ENCODE data around the gene GNGT2.
A peak's percentile ranks its signal among the peaks of the same experiment; 100 is the strongest.

Gene GNGT2

GRCh38 chr17:49223168-49223516 is 12.8 kb upstream of the GNGT2 start:
- Histone ChIP-seq H3K9ac (no peak overlapping the region), H3K4me1 (peaks cover 46% of the 10 kb centered on the region), H3K27me3 (peaks cover 53% of the 10 kb centered on the region), H4K20me1 (peaks cover 30% of the 10 kb centered on the region), H3K4me2 (no peak overlapping the region), H3K36me3 (no peaks in the 10 kb centered on the region), H3K4me3 (no peak overlapping the region), H3K27ac (no peak overlapping the region), H3K9me3 (no peaks in the 10 kb centered on the region)
- no peak for TF ChIP-seq Cebpa-rat (IDR thresholded peaks at IDR 0.05)

GRCh38 chr17:49219987-49220386 is 9.6 kb upstream of the GNGT2 start:
- no peak for TF ChIP-seq Cebpa-rat (IDR thresholded peaks at IDR 0.05)
- H3K27me3 ChIP-seq = peaks cover 34% of the 10 kb centered on the region
- H3K36me3 ChIP-seq = no peaks in the 10 kb centered on the region
- no peak overlapping the region for H3K27ac ChIP-seq
- no peak overlapping the region for H3K4me2 ChIP-seq
- H4K20me1 ChIP-seq = peaks cover 29% of the 10 kb centered on the region
- no peak overlapping the region for H3K9ac ChIP-seq
- H3K4me3 ChIP-seq = no peak overlapping the region
- no peaks in the 10 kb centered on the region for H3K9me3 ChIP-seq
- peaks cover 62% of the 10 kb centered on the region for H3K4me1 ChIP-seq

GRCh38 chr17:49218941-49219913 is 8.9 kb upstream of the GNGT2 start:
- no peak for TF ChIP-seq Cebpa-rat (IDR thresholded peaks at IDR 0.05)
- H3K9me3 ChIP-seq = no peaks in the 10 kb centered on the region
- peak overlapping the region; percentile 30; the same call in 1 of the 2 replicates for H3K27ac ChIP-seq
- no peaks in the 10 kb centered on the region for H3K36me3 ChIP-seq
- no peak overlapping the region for H3K9ac ChIP-seq
- H4K20me1 ChIP-seq = peaks cover 21% of the 10 kb centered on the region
- H3K4me1 ChIP-seq = peaks cover 62% of the 10 kb centered on the region
- peaks cover 26% of the 10 kb centered on the region for H3K27me3 ChIP-seq
- H3K4me3 ChIP-seq = no peak overlapping the region
- H3K4me2 ChIP-seq = peak overlapping the region; percentile 94

- Histone ChIP-seq H3K27ac (peak overlapping the region; percentile 64), H3K4me2 (peak overlapping the region; percentile 94), H3K36me3 (no peaks in the 10 kb centered on the region), H3K4me3 (0 out of 2 replicates have a peak overlapping the region, but pooled peaks have one; percentile 33), H3K9me3 (no peaks in the 10 kb centered on the region), H3K27me3 (peaks cover 12% of the 10 kb centered on the region), H4K20me1 (peaks cover 7% of the 10 kb centered on the region; the same call in 1 of the 2 replicates), H3K9ac (peak overlapping the region; percentile 46; the same call in 1 of the 2 replicates), H3K4me1 (peaks cover 68% of the 10 kb centered on the region)
- no peak for TF ChIP-seq Cebpa-rat (IDR thresholded peaks at IDR 0.05)
Measured at GRCh38 chr17:49217651-49218413, 7.5 kb upstream of the GNGT2 start.

- Histone ChIP-seq H3K9me3 (no peaks in the 10 kb centered on the region), H4K20me1 (no peaks in the 10 kb centered on the region; the same call in 1 of the 2 replicates), H3K4me1 (peaks cover 75% of the 10 kb centered on the region), H3K36me3 (no peaks in the 10 kb centered on the region), H3K4me2 (peak overlapping the region; percentile 94), H3K27me3 (peaks cover 5% of the 10 kb centered on the region), H3K9ac (no peak overlapping the region), H3K4me3 (no peak overlapping the region), H3K27ac (no peak overlapping the region)
- TF ChIP-seq Cebpa-rat (IDR thresholded peaks at IDR 0.05) = no peak
Measured at GRCh38 chr17:49216953-49217650, 6.7 kb upstream of the GNGT2 start.

GRCh38 chr17:49216482-49216881 is 6.1 kb upstream of the GNGT2 start:
- H3K4me2 ChIP-seq = peak overlapping the region; percentile 94
- H3K4me1 ChIP-seq = peaks cover 82% of the 10 kb centered on the region
- no peak overlapping the region for H3K4me3 ChIP-seq
- no peak overlapping the region for H3K9ac ChIP-seq
- no peak overlapping the region for H3K27ac ChIP-seq
- H4K20me1 ChIP-seq = no peaks in the 10 kb centered on the region
- H3K27me3 ChIP-seq = no peaks in the 10 kb centered on the region
- H3K36me3 ChIP-seq = no peaks in the 10 kb centered on the region
- no peaks in the 10 kb centered on the region for H3K9me3 ChIP-seq
- TF ChIP-seq Cebpa-rat (IDR thresholded peaks at IDR 0.05) = no peak

GRCh38 chr17:49214676-49215360 is 4.4 kb upstream of the GNGT2 start:
- H3K27me3 ChIP-seq = no peaks in the 10 kb centered on the region
- H3K9me3 ChIP-seq = no peaks in the 10 kb centered on the region
- H3K4me2 ChIP-seq = no peak overlapping the region; the same call in 1 of the 2 replicates
- no peak overlapping the region for H3K27ac ChIP-seq
- H4K20me1 ChIP-seq = no peaks in the 10 kb centered on the region
- no peak overlapping the region for H3K4me3 ChIP-seq
- no peak for TF ChIP-seq Cebpa-rat (IDR thresholded peaks at IDR 0.05)
- H3K4me1 ChIP-seq = peaks cover 98% of the 10 kb centered on the region
- no peak overlapping the region for H3K9ac ChIP-seq
- H3K36me3 ChIP-seq = no peaks in the 10 kb centered on the region

GRCh38 chr17:49213847-49214246 is 3.5 kb upstream of the GNGT2 start:
- Histone ChIP-seq H3K27me3 (no peaks in the 10 kb centered on the region), H3K4me3 (no peak overlapping the region), H3K4me1 (peaks cover 99% of the 10 kb centered on the region), H3K9ac (no peak overlapping the region), H3K36me3 (no peaks in the 10 kb centered on the region), H3K4me2 (peak overlapping the region; percentile 91), H3K9me3 (no peaks in the 10 kb centered on the region), H3K27ac (no peak overlapping the region), H4K20me1 (no peaks in the 10 kb centered on the region)
- TF ChIP-seq Cebpa-rat (IDR thresholded peaks at IDR 0.05) = no peak

GRCh38 chr17:49213399-49213798 is 3.0 kb upstream of the GNGT2 start:
- no peak overlapping the region for H3K27ac ChIP-seq
- H3K4me3 ChIP-seq = no peak overlapping the region
- peak overlapping the region; percentile 91 for H3K4me2 ChIP-seq
- H3K9me3 ChIP-seq = no peaks in the 10 kb centered on the region
- no peak overlapping the region for H3K9ac ChIP-seq
- TF ChIP-seq Cebpa-rat (IDR thresholded peaks at IDR 0.05) = no peak
- no peaks in the 10 kb centered on the region for H3K27me3 ChIP-seq
- no peaks in the 10 kb centered on the region for H3K36me3 ChIP-seq
- H4K20me1 ChIP-seq = no peaks in the 10 kb centered on the region
- peaks cover 98% of the 10 kb centered on the region for H3K4me1 ChIP-seq

All from BLaER1 (cell line).